DOHH2 (cell line): Measurements from ENCODE around the gene RAD51D.

Source experiments
- H3F3A ChIP-seq: fragments of 200-600 bp; sonication (generic), shearing (Covaris generic); 2 replicates; pipeline ENCODE4 v1.6.0; 2016; ENCODE audit warnings: antibody characterized with exemption, mild to moderate bottlenecking; ENCODE audit not compliant: control insufficient read depth, insufficient read depth
- H3K27ac ChIP-seq: fragments of 200-600 bp; sonication (generic); 2 replicates; pipeline ENCODE4 v1.5.1; 2014; ENCODE audit warnings: low read depth, mild to moderate bottlenecking, low read length, moderate library complexity
- H3K27me3 ChIP-seq: fragments of 200-600 bp; sonication (generic); 2 replicates; pipeline ENCODE4 v1.6.1; 2014; ENCODE audit warnings: mild to moderate bottlenecking, low read length, mixed read lengths; ENCODE audit not compliant: control insufficient read depth
- H3K36me3 ChIP-seq: fragments of 200-600 bp; sonication (generic); 2 replicates; pipeline ENCODE4 v1.6.1; 2014; ENCODE audit warnings: mild to moderate bottlenecking, low read length, moderate library complexity, mixed read lengths; ENCODE audit not compliant: control insufficient read depth
- H3K4me1 ChIP-seq: fragments of 200-600 bp; sonication (generic); 2 replicates; pipeline ENCODE4 v1.6.1; 2014; ENCODE audit warnings: mild to moderate bottlenecking, low read length, mixed read lengths; ENCODE audit not compliant: control insufficient read depth
- H3K4me2 ChIP-seq: fragments of 200-600 bp; sonication (generic); 2 replicates; pipeline ENCODE4 v1.6.0; 2014; ENCODE audit warnings: mild to moderate bottlenecking, low read length, moderate library complexity
- H3K4me3 ChIP-seq: fragments of 200-600 bp; sonication (generic); 2 replicates; pipeline ENCODE4 v1.5.1; 2014; ENCODE audit warnings: mild to moderate bottlenecking, low read length, mixed read lengths
- H3K79me2 ChIP-seq: fragments of 200-600 bp; sonication (generic); 2 replicates; pipeline ENCODE4 v1.6.1; 2014; ENCODE audit warnings: mild to moderate bottlenecking, low read length, mixed read lengths; ENCODE audit not compliant: control insufficient read depth
- H3K9me2 ChIP-seq: fragments of 200-600 bp; sonication (generic); replicated peaks from 2 replicates; pipeline ENCODE4 v1.6.1; 2014; ENCODE audit warnings: mild to moderate bottlenecking, low read length, mixed read lengths; ENCODE audit not compliant: control insufficient read depth
- H3K9me3 ChIP-seq: fragments of 200-600 bp; sonication (generic); 2 replicates; pipeline ENCODE4 v1.6.1; 2014; ENCODE audit warnings: antibody characterized with exemption, low read length, mixed read lengths; ENCODE audit not compliant: control insufficient read depth, insufficient read depth
- H4K20me1 ChIP-seq: fragments of 200-600 bp; sonication (generic); 2 replicates; pipeline ENCODE4 v1.6.0; 2014; ENCODE audit warnings: low read depth, mild to moderate bottlenecking, antibody characterized with exemption, low read length, moderate library complexity; ENCODE audit not compliant: control insufficient read depth, insufficient read depth
- CTCF ChIP-seq: fragments of 200-600 bp; sonication (generic); IDR thresholded peaks from one replicate; pipeline ENCODE4 v1.5.1; 2014; ENCODE audit warnings: antibody characterized with exemption, mild to moderate bottlenecking, low read depth, low read length; ENCODE audit not compliant: poor library complexity, severe bottlenecking
- EZH2phosphoT487 ChIP-seq: fragments of 200-600 bp; sonication (generic); IDR thresholded peaks from 2 replicates; pipeline ENCODE4 v1.6.1; 2017; ENCODE audit warnings: borderline replicate concordance, mild to moderate bottlenecking, antibody characterized with exemption, low read length, moderate library complexity, mixed read lengths

The RAD51D gene

DNA sequence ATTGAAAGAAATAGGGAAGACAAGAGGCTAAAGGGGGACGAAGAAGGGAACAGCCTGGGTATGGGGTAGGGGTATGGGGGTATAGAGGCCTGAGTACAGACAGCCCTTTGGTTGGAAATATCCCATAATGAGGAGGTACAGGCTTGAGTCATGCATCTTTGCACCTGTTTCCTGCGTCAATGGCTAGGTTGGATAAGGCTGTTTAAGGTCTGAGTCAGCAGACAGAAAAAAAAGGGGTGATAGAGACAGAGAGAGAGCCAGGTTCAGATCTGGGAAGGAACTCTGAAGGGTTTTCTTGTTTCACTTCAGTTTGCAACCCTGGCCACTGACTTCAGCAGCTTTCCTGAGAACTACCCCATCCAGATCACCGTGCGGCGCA is 10.3 kb upstream of the RAD51D start:
- H4K20me1 ChIP-seq = no peaks in the 10 kb centered on the region
- TF ChIP-seq EZH2phosphoT487 = no peak
- TF ChIP-seq CTCF = no peak
- no peaks in the 10 kb centered on the region for H3K9me2 ChIP-seq
- H3K4me1 ChIP-seq = no peaks in the 10 kb centered on the region
- no peak overlapping the region for H3K4me2 ChIP-seq
- H3K4me3 ChIP-seq = no peak overlapping the region
- no peak overlapping the region for H3K27ac ChIP-seq
- H3K79me2 ChIP-seq = no peaks in the 10 kb centered on the region
- no peaks in the 10 kb centered on the region for H3K9me3 ChIP-seq
- H3K27me3 ChIP-seq = no peaks in the 10 kb centered on the region
- H3F3A ChIP-seq = 0 out of 2 replicates have a peak, but pooled peaks cover 4% of the 10 kb centered on the region
- H3K36me3 ChIP-seq = peaks cover 52% of the 10 kb centered on the region

GRCh38 chr17:35129154-35129972 is 9.7 kb upstream of the RAD51D start:
- Histone ChIP-seq H3F3A (0 out of 2 replicates have a peak, but pooled peaks cover 4% of the 10 kb centered on the region), H3K4me3 (no peak overlapping the region), H3K9me2 (no peaks in the 10 kb centered on the region), H3K36me3 (peaks cover 46% of the 10 kb centered on the region), H3K27ac (no peak overlapping the region), H3K79me2 (no peaks in the 10 kb centered on the region), H3K27me3 (no peaks in the 10 kb centered on the region), H3K9me3 (no peaks in the 10 kb centered on the region), H4K20me1 (no peaks in the 10 kb centered on the region), H3K4me1 (no peaks in the 10 kb centered on the region), H3K4me2 (no peak overlapping the region)
- no peak for TF ChIP-seq EZH2phosphoT487
- TF ChIP-seq CTCF = no peak

GRCh38 chr17:35127751-35128514 is 8.3 kb upstream of the RAD51D start:
- Histone ChIP-seq H3F3A (0 out of 2 replicates have a peak, but pooled peaks cover 4% of the 10 kb centered on the region), H4K20me1 (no peaks in the 10 kb centered on the region), H3K27me3 (no peaks in the 10 kb centered on the region), H3K9me3 (no peaks in the 10 kb centered on the region), H3K79me2 (no peaks in the 10 kb centered on the region), H3K4me1 (no peaks in the 10 kb centered on the region), H3K9me2 (no peaks in the 10 kb centered on the region), H3K4me3 (no peak overlapping the region), H3K4me2 (no peak overlapping the region), H3K27ac (no peak overlapping the region), H3K36me3 (peaks cover 32% of the 10 kb centered on the region)
- no peak for TF ChIP-seq CTCF
- TF ChIP-seq EZH2phosphoT487 = no peak
